ENCODE data around the gene PLA2G4F.

PLA2G4F gene

GRCh38 chr15:42123546-42123945 is 32.9 kb downstream of the PLA2G4F start:
- no peak overlapping the region for H3K4me3 ChIP-seq (replicated peaks; ENCODE audit: low read depth, low read length)
- no peak for DNase-seq (ENCODE audit: low read depth)
- TF ChIP-seq CTCF (IDR thresholded peaks at IDR 0.05; ENCODE audit: low read length, missing control alignments): no peak

GRCh38 chr15:42121682-42122081 is 34.8 kb downstream of the PLA2G4F start:
- DNase-seq (ENCODE audit: low read depth): no peak
- no peak for TF ChIP-seq CTCF (IDR thresholded peaks at IDR 0.05; ENCODE audit: low read length, missing control alignments)
- H3K4me3 ChIP-seq (replicated peaks; ENCODE audit: low read depth, low read length): no peak overlapping the region

GRCh38 chr15:42121021-42121420 is 35.4 kb downstream of the PLA2G4F start:
- no peak overlapping the region for H3K4me3 ChIP-seq (replicated peaks; ENCODE audit: low read depth, low read length)
- TF ChIP-seq CTCF (IDR thresholded peaks at IDR 0.05; ENCODE audit: low read length, missing control alignments): no peak
- no peak for DNase-seq (ENCODE audit: low read depth)

- TF ChIP-seq CTCF (IDR thresholded peaks at IDR 0.05; ENCODE audit: low read length, missing control alignments): no peak
- no peak overlapping the region for H3K4me3 ChIP-seq (replicated peaks; ENCODE audit: low read depth, low read length)
- no peak for DNase-seq (ENCODE audit: low read depth)
Observed at GRCh38 chr15:42120285-42120684, 36.2 kb downstream of the PLA2G4F start.

- H3K4me3 ChIP-seq (replicated peaks; ENCODE audit: low read depth, low read length): no peak overlapping the region
- TF ChIP-seq CTCF (IDR thresholded peaks at IDR 0.05; ENCODE audit: low read length, missing control alignments): no peak
Observed at GRCh38 chr15:42119446-42119760, 37.0 kb downstream of the PLA2G4F start.

GRCh38 chr15:42118650-42119445 is 37.6 kb downstream of the PLA2G4F start:
- no peak for TF ChIP-seq CTCF (IDR thresholded peaks at IDR 0.05; ENCODE audit: low read length, missing control alignments)
- H3K4me3 ChIP-seq (replicated peaks; ENCODE audit: low read depth, low read length): no peak overlapping the region
- no peak for DNase-seq (ENCODE audit: low read depth)

More at GRCh38 chr15:42119446-42119760, 37.0 kb downstream of the PLA2G4F start:
- no peak for DNase-seq (ENCODE audit: low read depth)

- peak; percentile 21 for DNase-seq (ENCODE audit: low read depth)
Observed at GRCh38 chr15:42111924-42112323, 44.5 kb downstream of the PLA2G4F start.

More at GRCh38 chr15:42111924-42112323, 44.5 kb downstream of the PLA2G4F start:
- no peak overlapping the region for H3K4me3 ChIP-seq (replicated peaks; ENCODE audit: low read depth, low read length)
- TF ChIP-seq CTCF (IDR thresholded peaks at IDR 0.05; ENCODE audit: low read length, missing control alignments): no peak
